Endothelial cell of umbilical vein (primary cell): ENCODE data around the gene OGDH. TPM values are rescaled to one million over a fixed set of nuclear protein-coding genes. Genes with fewer than 3 reads are reported as not detected.

Experiments used
- BruUV-seq: library from RNA; stranded (reverse); fragments of 400-500 nt; replicated peaks from 2 replicates; lab custom pipeline; 2021; lab: Mats Ljungman, UMichigan
- CTCF ChIA-PET: fragments of 300-600, 350-600 bp; sonication (Branson Sonifier 250); formaldehyde crosslinking; loops from one replicate; lab custom pipeline; 2021; ENCODE audit warnings: antibody characterized with exemption, inconsistent platforms; lab: Charles Lee
- POLR2A ChIA-PET: fragments of 300-600, 350-600 bp; sonication (Branson Sonifier 250); formaldehyde crosslinking; loops from one replicate; lab custom pipeline; 2021; ENCODE audit warnings: antibody characterized with exemption, inconsistent platforms; lab: Charles Lee
- DNase-seq: peaks from one replicate; pipeline ENCODE4 v3.0.0-alpha.2; 2011; ENCODE audit warnings: low read depth, low spot score
- FAIRE-seq: peaks from 2 replicates; lab custom pipeline; 2011; peaks lifted over from hg19 to GRCh38; lab: Jason Lieb, UNC
- H2AFZ ChIP-seq: 2 replicates; pipeline ENCODE4 v1.6.0; 2012; ENCODE audit warnings: low read depth, low read length, control low read depth, inconsistent platforms
- H3K27ac ChIP-seq: 2 replicates; pipeline ENCODE4 v1.5.1; 2011; ENCODE audit warnings: low read depth, mild to moderate bottlenecking, control low read depth, low read length, moderate library complexity; ENCODE audit not compliant: insufficient read depth
- H3K27me3 ChIP-seq, 2 experiments: 2 replicates each; pipeline versions ENCODE4 v1.6.0 to v1.6.1; 2011; ENCODE audit warnings: low read length in 2 of 2, mixed read lengths in 1 of 2; ENCODE audit not compliant: control insufficient read depth in 2 of 2, insufficient read depth in 2 of 2
- H3K36me3 ChIP-seq, 2 experiments: 2 replicates in 1 of 2; 3 replicates in 1 of 2; pipeline ENCODE4 v1.5.1; 2011; ENCODE audit warnings: low read length in 2 of 2, mild to moderate bottlenecking in 1 of 2, moderate library complexity in 1 of 2; ENCODE audit not compliant: control insufficient read depth in 2 of 2, insufficient read depth in 2 of 2; ENCODE audit errors: extremely low read depth in 1 of 2
- H3K4me1 ChIP-seq: 3 replicates; pipeline ENCODE4 v1.5.1; 2011; ENCODE audit warnings: mild to moderate bottlenecking, low read length; ENCODE audit not compliant: control insufficient read depth, insufficient read depth; ENCODE audit errors: extremely low read depth
- H3K4me2 ChIP-seq: 2 replicates; pipeline ENCODE4 v1.6.1; 2011; ENCODE audit warnings: low read length, control low read depth, mixed read lengths; ENCODE audit not compliant: insufficient read depth
- H3K4me3 ChIP-seq, 3 experiments: fragments of 200-600 bp in 1 of 3; sonication (generic), shearing (Covaris generic) in 1 of 3; replicated peaks in 1 of 3; 2 replicates each; pipeline ENCODE4 v1.5.1; 2011 to 2016; ENCODE audit warnings: control low read depth in 3 of 3, low read length in 3 of 3, mild to moderate bottlenecking in 2 of 3, inconsistent platforms in 1 of 3, low read depth in 1 of 3, moderate library complexity in 1 of 3; ENCODE audit not compliant: insufficient read depth in 1 of 3
- H3K79me2 ChIP-seq: 2 replicates; pipeline ENCODE4 v1.6.0; 2012; ENCODE audit warnings: low read length, inconsistent platforms; ENCODE audit not compliant: control insufficient read depth, insufficient read depth
- H3K9ac ChIP-seq: replicated peaks from 2 replicates; pipeline ENCODE3; 2011; ENCODE audit warnings: low read length, control low read depth; ENCODE audit not compliant: insufficient read depth; ENCODE audit errors: extremely low read depth
- H3K9me1 ChIP-seq: replicated peaks from 3 replicates; pipeline ENCODE4 v1.6.0; 2011; ENCODE audit warnings: mild to moderate bottlenecking, low read length; ENCODE audit not compliant: control insufficient read depth, insufficient read depth; ENCODE audit errors: extremely low read depth
- H3K9me3 ChIP-seq: replicated peaks from 2 replicates; pipeline ENCODE4 v1.5.1; 2012; ENCODE audit warnings: low read length, inconsistent platforms; ENCODE audit not compliant: control insufficient read depth, insufficient read depth
- H4K20me1 ChIP-seq: replicated peaks from 2 replicates; pipeline ENCODE3; 2011; ENCODE audit warnings: mild to moderate bottlenecking, low read length; ENCODE audit not compliant: control insufficient read depth, insufficient read depth; ENCODE audit errors: extremely low read depth
- CTCF ChIP-seq, 2 donors: IDR thresholded peaks; 1 replicate in 1 of 2; 2 replicates in 1 of 2; pipeline ENCODE4 v1.5.1; 2011; ENCODE audit warnings: low read length in 2 of 2, mild to moderate bottlenecking in 2 of 2, moderate library complexity in 2 of 2, control low read depth in 1 of 2, inconsistent platforms in 1 of 2, low read depth in 1 of 2; ENCODE audit not compliant: insufficient read depth in 1 of 2; ENCODE audit errors: extremely low read depth in 1 of 2
- EZH2 ChIP-seq: IDR thresholded peaks from 2 replicates; pipeline ENCODE4 v1.6.1; 2012; ENCODE audit warnings: borderline replicate concordance, low read depth, mild to moderate bottlenecking, moderate library complexity, low read length, inconsistent platforms; ENCODE audit not compliant: severe bottlenecking
- FOS ChIP-seq: IDR thresholded peaks from 2 replicates; pipeline ENCODE4 v1.6.1; 2011; ENCODE audit warnings: mild to moderate bottlenecking, low read length, moderate library complexity, borderline replicate concordance; ENCODE audit not compliant: insufficient read depth
- MAX ChIP-seq: IDR thresholded peaks from 2 replicates; pipeline ENCODE4 v1.6.1; 2011; ENCODE audit not compliant: insufficient read depth, insufficient read length
- MYC ChIP-seq: IDR thresholded peaks from one replicate; pipeline ENCODE4 v1.6.1; 2011; ENCODE audit warnings: mild to moderate bottlenecking, low read depth, low read length
- POLR2A ChIP-seq: IDR thresholded peaks from 2 replicates; pipeline ENCODE4 v1.6.1; 2012; ENCODE audit warnings: low read depth, mild to moderate bottlenecking, control low read depth, low read length
- POLR2AphosphoS5 ChIP-seq: IDR thresholded peaks from 2 replicates; pipeline ENCODE4 v1.6.1; 2012; ENCODE audit warnings: low read depth, mild to moderate bottlenecking, control low read depth, low read length, moderate library complexity; ENCODE audit not compliant: insufficient read depth
- dilution Hi-C: fragments of 300-500 bp; cut with MboI; formaldehyde crosslinking; loops from one replicate; pipeline ENCODE4 v1.15.0; 2019; ENCODE audit warnings: low sequenced_read_pairs; ENCODE audit not compliant: extremely low pct_ligation_motif_present
- intact Hi-C: fragments of 100-400 bp; cut with micrococcal nuclease; formaldehyde crosslinking; loops from one replicate; pipeline ENCODE4 v1.10.0; 2022
- polyA plus RNA-seq, 4 experiments: library from polyadenylated mRNA; depleted of rRNA in 3 of 4; stranded (reverse) in 3 of 4; unstranded in 1 of 4; fragments of >200 nt; gene quantifications; 2 replicates each; pipeline versions ENCODE4 v1.2.1 to v1.2.3, GENCODE V29; 2011 to 2012; ENCODE audit warnings: missing spikeins in 1 of 4
- total RNA-seq: library from RNA; stranded (reverse); gene quantifications from 2 replicates; pipeline ENCODE4 v1.2.3, GENCODE V29; 2021

The OGDH gene
- total and polyA plus RNA-seq, 2 donors (not counting 3 experiments of a cell fraction or from before 2014, with no cell fraction given): 88.9 to 92.9 TPM

- TF ChIP-seq FOS (no peak), CTCF (IDR thresholded peaks at IDR 0.05; ENCODE audit: extremely low read depth in 1 of 2, insufficient read depth in 1 of 2, low read depth in 1 of 2, low read length in 2 of 2) (no peak), MYC (no peak), EZH2 (no peak), POLR2A (no peak), MAX (no peak), POLR2AphosphoS5 (no peak)
- DNase-seq (no peak), FAIRE-seq (no peak)
- no peaks in the 10 kb centered on the region for H3K9me1 ChIP-seq
- intact Hi-C loops (no loop called here), dilution Hi-C loops (no loop called here)
- H3K4me1 ChIP-seq: no peaks in the 10 kb centered on the region
- H3K36me3 ChIP-seq: peaks cover 0 to 8% of the 10 kb centered on the region in 2 experiments
- ChIA-PET CTCF (no interaction called here), POLR2A (no interaction called here)
- H3K27ac ChIP-seq: no peak overlapping the region
- H3K9ac ChIP-seq: no peak overlapping the region
- H4K20me1 ChIP-seq: no peaks in the 10 kb centered on the region
- H2AFZ ChIP-seq: no peak overlapping the region
- no peak overlapping the region for H3K4me3 ChIP-seq
- no peaks in the 10 kb centered on the region for H3K27me3 ChIP-seq
- no peaks in the 10 kb centered on the region for H3K79me2 ChIP-seq
- H3K9me3 ChIP-seq: no peaks in the 10 kb centered on the region
- H3K4me2 ChIP-seq: no peak overlapping the region
- no TSS peak for BruUV-seq
Measured at GRCh38 chr7:44650242-44650641, 43.8 kb downstream of the OGDH start.
